ENCODE results near the gene DGKB. TPM values are rescaled to one million over a fixed set of nuclear protein-coding genes. Genes with fewer than 3 reads are reported as not detected.

DGKB gene
- total RNA-seq, 4 donors from 2014 or later: 0.40 to 3.8 (median 0.82) TPM; not detected in 1

GRCh38 chr7:14133752-14134151 is 768.8 kb downstream of the DGKB start:
- no peak overlapping the region for H3K27ac ChIP-seq
- no peaks in the 10 kb centered on the region for H3K4me1 ChIP-seq
- in situ Hi-C loops (cut with MboI; ENCODE audit: low pct_ligation_motif_present in 1 of 4, low pct_unique_long_range_greater_than_20kb in 1 of 4, low sequenced_read_pairs in 3 of 4) (no loop called here), intact Hi-C loops (cut with DNase I; ENCODE audit: low total_unique reads) (loop anchor here (1.0 kb wide), 1 partner anchor 15 kb away; no protein-coding TSS in a partner anchor)
- no peak for DNase-seq
- no peaks in the 10 kb centered on the region for H3K27me3 ChIP-seq
- 75 to 87% methylated on average over 1 of the region's 1 CpG for WGBS, 2 donors (ENCODE audit: low coverage in 1 of 2)
- no peak overlapping the region for H3K4me3 ChIP-seq
- TF ChIP-seq CTCF (IDR thresholded peaks at IDR 0.05) (no peak), POLR2A (IDR thresholded peaks at IDR 0.05) (no peak), POLR2AphosphoS5 (IDR thresholded peaks at IDR 0.05) (no peak), EP300 (IDR thresholded peaks at IDR 0.05; ENCODE audit: low read depth) (no peak)
- H3K9me3 ChIP-seq: no peaks in the 10 kb centered on the region
- no peaks in the 10 kb centered on the region for H3K36me3 ChIP-seq

- no peak for TF ChIP-seq EP300 (IDR thresholded peaks at IDR 0.05; ENCODE audit: low read depth)
- TF ChIP-seq POLR2AphosphoS5 (IDR thresholded peaks at IDR 0.05): no peak
- TF ChIP-seq POLR2A (IDR thresholded peaks at IDR 0.05): no peak
- no peak for TF ChIP-seq CTCF (IDR thresholded peaks at IDR 0.05)
- Histone ChIP-seq H3K36me3 (no peaks in the 10 kb centered on the region), H3K27me3 (no peaks in the 10 kb centered on the region), H3K9me3 (no peaks in the 10 kb centered on the region), H3K4me1 (no peaks in the 10 kb centered on the region), H3K27ac (no peak overlapping the region), H3K4me3 (no peak overlapping the region)
- 73 to 84% methylated on average over 3 of the region's 3 CpGs for WGBS, 2 donors (ENCODE audit: low coverage in 1 of 2)
- intact Hi-C loops (cut with DNase I; ENCODE audit: low total_unique reads): no loop called here
- DNase-seq: no peak
- in situ Hi-C loops (cut with MboI; ENCODE audit: low pct_ligation_motif_present in 1 of 4, low pct_unique_long_range_greater_than_20kb in 1 of 4, low sequenced_read_pairs in 3 of 4): no loop called here
Observed at GRCh38 chr7:14125998-14126397, 776.6 kb downstream of the DGKB start.

GRCh38 chr7:14124716-14125115 is 777.8 kb downstream of the DGKB start:
- TF ChIP-seq POLR2AphosphoS5 (IDR thresholded peaks at IDR 0.05) (no peak), POLR2A (IDR thresholded peaks at IDR 0.05) (no peak), EP300 (IDR thresholded peaks at IDR 0.05; ENCODE audit: low read depth) (no peak), CTCF (IDR thresholded peaks at IDR 0.05) (no peak)
- H3K9me3 ChIP-seq: no peaks in the 10 kb centered on the region
- no peaks in the 10 kb centered on the region for H3K4me1 ChIP-seq
- H3K27ac ChIP-seq: no peak overlapping the region
- H3K4me3 ChIP-seq: no peak overlapping the region
- in situ Hi-C loops (cut with MboI; ENCODE audit: low pct_ligation_motif_present in 1 of 4, low pct_unique_long_range_greater_than_20kb in 1 of 4, low sequenced_read_pairs in 3 of 4): no loop called here
- WGBS, 2 donors (ENCODE audit: low coverage in 1 of 2): 62 to 88% methylated on average over 2 of the region's 2 CpGs
- no peaks in the 10 kb centered on the region for H3K36me3 ChIP-seq
- intact Hi-C loops (cut with DNase I; ENCODE audit: low total_unique reads): no loop called here
- H3K27me3 ChIP-seq: no peaks in the 10 kb centered on the region
- no peak for DNase-seq

GRCh38 chr7:14123923-14124322 is 778.6 kb downstream of the DGKB start:
- Histone ChIP-seq H3K9me3 (no peaks in the 10 kb centered on the region), H3K4me1 (no peaks in the 10 kb centered on the region), H3K36me3 (no peaks in the 10 kb centered on the region), H3K27me3 (no peaks in the 10 kb centered on the region), H3K4me3 (no peak overlapping the region), H3K27ac (no peak overlapping the region)
- in situ Hi-C loops (cut with MboI; ENCODE audit: low pct_ligation_motif_present in 1 of 4, low pct_unique_long_range_greater_than_20kb in 1 of 4, low sequenced_read_pairs in 3 of 4) (no loop called here), intact Hi-C loops (cut with DNase I; ENCODE audit: low total_unique reads) (no loop called here)
- TF ChIP-seq POLR2AphosphoS5 (IDR thresholded peaks at IDR 0.05) (no peak), EP300 (IDR thresholded peaks at IDR 0.05; ENCODE audit: low read depth) (no peak)
- WGBS, 2 donors (ENCODE audit: low coverage in 1 of 2): 18 to 23% methylated on average over 1 of the region's 1 CpG
- DNase-seq: no peak

- TF ChIP-seq EP300 (IDR thresholded peaks at IDR 0.05; ENCODE audit: low read depth) (no peak), POLR2AphosphoS5 (IDR thresholded peaks at IDR 0.05) (no peak), CTCF (IDR thresholded peaks at IDR 0.05) (no peak), POLR2A (IDR thresholded peaks at IDR 0.05) (no peak)
- Histone ChIP-seq H3K27me3 (no peaks in the 10 kb centered on the region), H3K9me3 (no peaks in the 10 kb centered on the region), H3K4me3 (no peak overlapping the region), H3K36me3 (no peaks in the 10 kb centered on the region), H3K27ac (no peak overlapping the region), H3K4me1 (no peaks in the 10 kb centered on the region)
- 81 to 92% methylated on average over 2 of the region's 2 CpGs for WGBS, 2 donors (ENCODE audit: low coverage in 1 of 2)
- intact Hi-C loops (cut with DNase I; ENCODE audit: low total_unique reads) (no loop called here), in situ Hi-C loops (cut with MboI; ENCODE audit: low pct_ligation_motif_present in 1 of 4, low pct_unique_long_range_greater_than_20kb in 1 of 4, low sequenced_read_pairs in 3 of 4) (no loop called here)
- DNase-seq: no peak
Observed at GRCh38 chr7:14115701-14116100, 786.9 kb downstream of the DGKB start.
